NCI-H146 treated with DMSO at 0.1 percent for 48 hours (cell line): ENCODE measurements around the gene GRIN3B.

Source experiments
- DNase-seq: peaks from one replicate; lab custom pipeline; 2025; ENCODE audit not compliant: unreplicated experiment; lab: John Stamatoyannopoulos, UW

The GRIN3B gene

DNA sequence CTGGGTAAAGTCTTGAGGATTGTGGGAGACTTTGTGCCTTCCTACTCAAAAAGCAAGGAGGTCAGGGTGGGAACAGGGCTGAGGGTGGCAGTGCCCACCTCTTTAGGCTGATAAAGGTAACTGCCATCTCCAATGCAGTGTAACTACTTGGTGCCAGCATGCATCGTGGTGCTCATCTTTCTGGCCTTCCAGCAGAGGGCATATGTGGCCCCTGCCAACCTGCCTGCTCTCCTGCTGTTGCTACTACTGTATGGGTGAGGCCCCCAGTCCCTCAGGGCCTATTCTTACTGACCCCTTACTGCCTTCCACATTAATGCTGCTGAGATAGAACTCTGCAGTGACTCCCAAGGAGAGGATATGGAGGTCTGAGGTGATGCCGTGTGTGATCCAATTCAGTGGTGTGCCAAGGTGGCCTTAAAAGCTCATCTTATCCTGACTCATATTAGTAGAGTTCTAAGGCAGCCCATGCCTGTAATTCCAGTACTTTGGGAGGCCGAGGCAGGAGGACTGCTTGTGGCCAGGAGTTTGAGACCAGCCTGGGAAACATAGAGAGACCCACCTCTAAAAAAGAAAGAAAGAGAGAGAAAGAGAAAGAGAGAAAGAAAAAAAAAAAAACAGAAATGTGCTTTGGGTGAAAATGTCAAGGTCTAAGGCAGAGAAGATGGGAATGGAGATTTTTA is 57.1 kb downstream of the GRIN3B start:
- DNase-seq = no peak

DNA sequence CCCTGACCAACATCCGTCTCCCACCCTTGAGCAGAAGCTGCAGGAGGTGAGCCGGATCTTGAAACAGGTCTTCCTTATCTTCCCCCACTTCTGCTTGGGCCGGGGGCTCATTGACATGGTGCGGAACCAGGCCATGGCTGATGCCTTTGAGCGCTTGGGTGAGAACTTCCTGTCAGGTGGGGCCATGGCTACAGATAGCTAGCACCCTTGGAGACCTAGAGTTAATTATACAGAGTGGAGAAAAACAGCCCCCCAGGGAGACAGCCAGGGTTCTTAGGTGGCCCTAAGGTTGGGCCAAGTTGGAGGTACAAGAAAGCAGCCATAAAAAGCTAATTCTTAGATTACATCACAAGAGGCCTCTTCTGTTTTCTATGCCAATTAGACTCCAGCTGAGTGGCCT is 57.9 kb downstream of the GRIN3B start:
- no peak for DNase-seq
